GM18870 (cell line): ENCODE measurements around the gene MS4A2.
"Not testable (repeated sequence)": the region's sequence is repeated elsewhere in the genome, so short reads cannot be mapped to it uniquely, and the experiment has no call there.

Experiments used
- ATAC-seq: cut with Tn5 transposase; IDR thresholded peaks from one replicate; pipeline ENCODE4 v1.9.1; 2021; ENCODE audit warnings: moderate library complexity; ENCODE audit not compliant: unreplicated experiment

The MS4A2 gene

GRCh38 chr11:60100516-60100915 lies 12.1 kb downstream of the MS4A2 start:
- ATAC-seq: no peak

DNA sequence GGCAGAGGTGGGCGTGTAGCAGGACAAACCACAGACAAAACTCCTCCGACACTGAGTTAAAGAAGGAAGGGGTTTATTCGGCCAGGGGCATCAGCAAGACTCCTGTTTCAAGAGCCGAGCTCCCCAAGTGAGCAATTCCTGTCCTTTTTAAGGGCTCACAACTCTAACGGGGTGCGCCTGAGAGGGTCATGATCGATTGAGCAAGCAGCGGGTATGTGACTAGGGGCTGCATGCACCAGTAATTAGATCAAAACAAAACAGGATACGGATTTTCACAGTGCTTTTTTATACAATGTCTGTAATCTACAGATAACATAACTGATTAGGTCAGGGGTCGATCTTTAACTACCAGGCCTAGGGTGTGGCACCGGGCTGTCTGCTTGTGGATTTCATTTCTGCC lies 12.9 kb downstream of the MS4A2 start:
- ATAC-seq: not testable (repeated sequence)

DNA sequence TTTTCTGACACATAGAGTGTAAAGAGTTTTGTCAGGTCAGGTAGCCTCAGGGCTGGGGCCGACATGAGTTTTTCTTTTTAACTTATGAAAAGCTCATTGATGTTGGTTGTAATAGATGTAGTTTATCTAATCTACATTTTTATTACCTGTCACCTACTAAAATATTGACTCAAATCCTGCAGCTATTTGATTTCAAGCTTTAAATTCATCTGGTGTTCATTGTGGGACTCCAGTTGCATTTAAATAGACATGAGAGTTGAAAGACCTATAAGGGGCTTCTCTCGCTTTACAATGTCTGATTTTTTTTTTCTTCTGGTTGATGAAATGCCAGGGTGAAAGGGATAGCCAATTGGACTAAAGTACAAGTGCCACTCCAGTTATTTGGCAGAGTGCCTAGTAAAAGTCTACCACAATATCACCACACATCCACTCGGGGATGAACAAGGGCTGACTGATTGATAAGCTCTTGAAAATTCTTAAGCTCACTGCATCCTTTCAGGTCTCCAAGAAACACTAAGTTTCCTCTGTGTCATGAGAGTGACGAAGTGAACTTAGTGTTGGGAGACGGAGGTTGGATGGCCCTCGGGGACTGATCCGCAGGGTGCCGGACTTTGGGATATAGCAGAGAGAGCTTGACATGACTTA lies 16.1 kb downstream of the MS4A2 start:
- ATAC-seq: not testable (repeated sequence)

DNA sequence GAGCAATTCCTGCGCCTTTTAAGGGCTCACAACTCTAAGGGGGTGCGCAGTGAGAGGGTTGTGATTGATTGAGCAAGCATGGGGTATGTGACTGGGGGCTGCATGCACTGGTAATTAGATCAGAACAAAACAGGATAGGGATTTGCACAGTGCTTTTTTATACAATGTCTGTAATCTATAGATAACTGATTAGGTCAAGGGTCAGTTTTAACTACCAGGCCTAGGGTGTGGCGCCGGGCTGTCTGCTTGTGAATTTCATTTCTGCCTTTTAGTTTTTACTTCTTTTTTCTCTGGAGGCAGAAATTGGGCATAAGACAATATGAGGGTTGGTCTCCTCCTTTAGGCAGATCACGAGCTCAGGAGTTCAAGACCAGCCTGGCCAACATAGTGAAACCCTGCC lies 20.2 kb downstream of the MS4A2 start:
- ATAC-seq: not testable (repeated sequence)

DNA sequence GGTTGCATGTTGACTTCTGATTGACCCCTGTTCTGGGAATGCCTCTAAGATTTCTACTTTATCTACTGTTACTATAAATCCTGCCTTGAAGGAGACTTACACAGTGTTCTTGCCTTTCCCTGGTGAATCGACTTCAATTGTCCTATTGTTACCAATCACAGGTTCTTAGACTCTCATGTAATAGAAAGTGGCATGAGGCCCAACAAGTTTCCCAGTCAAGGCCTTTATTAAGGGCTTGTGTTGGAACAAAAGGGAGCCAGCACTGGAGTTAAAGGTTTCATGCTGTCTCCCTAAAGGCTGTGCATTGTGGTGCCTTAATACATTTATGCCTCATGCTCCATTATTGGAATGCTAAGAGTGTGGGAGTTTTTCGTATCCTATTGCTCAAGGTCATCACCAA lies 23.3 kb downstream of the MS4A2 start:
- ATAC-seq: no peak

GRCh38 chr11:60116996-60117790 lies 28.7 kb downstream of the MS4A2 start:
- ATAC-seq: no peak

DNA sequence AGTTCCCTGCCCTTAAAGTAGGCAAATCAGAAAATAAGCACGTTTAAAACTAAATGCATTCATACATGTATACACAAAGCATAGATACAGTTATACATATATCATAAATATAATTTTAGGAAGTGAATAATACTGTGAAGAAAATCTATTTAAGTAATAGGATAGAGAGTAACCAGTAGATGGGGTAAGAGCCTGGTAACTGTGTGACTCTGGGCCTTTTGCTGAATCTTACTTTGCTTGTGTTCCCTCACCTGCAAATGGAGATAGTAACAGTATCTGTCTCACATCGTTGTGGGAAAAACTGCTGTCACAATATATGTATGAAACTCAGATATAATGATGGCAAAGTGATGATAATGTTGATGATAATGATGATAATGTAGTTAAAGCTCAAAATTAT lies 29.9 kb downstream of the MS4A2 start:
- ATAC-seq: no peak

DNA sequence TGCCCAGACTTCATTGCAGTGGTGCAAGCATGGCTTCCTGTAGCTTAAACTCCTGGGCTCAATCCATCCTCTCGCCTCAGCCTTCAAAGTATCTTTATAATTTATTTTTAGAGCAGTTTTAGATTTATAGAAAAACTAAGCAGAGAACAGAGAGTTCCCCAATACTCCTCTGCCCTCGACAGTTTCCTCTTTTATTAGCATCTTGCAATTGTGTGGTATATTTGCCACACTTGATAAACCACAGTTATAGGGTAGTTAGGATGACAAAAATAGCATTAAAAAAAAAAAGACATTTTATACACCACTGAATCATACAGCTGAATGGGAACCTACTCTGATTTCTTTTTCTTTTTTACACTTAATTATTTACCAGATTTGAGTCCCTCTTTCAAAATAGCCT lies 31.2 kb downstream of the MS4A2 start:
- no peak for ATAC-seq

DNA sequence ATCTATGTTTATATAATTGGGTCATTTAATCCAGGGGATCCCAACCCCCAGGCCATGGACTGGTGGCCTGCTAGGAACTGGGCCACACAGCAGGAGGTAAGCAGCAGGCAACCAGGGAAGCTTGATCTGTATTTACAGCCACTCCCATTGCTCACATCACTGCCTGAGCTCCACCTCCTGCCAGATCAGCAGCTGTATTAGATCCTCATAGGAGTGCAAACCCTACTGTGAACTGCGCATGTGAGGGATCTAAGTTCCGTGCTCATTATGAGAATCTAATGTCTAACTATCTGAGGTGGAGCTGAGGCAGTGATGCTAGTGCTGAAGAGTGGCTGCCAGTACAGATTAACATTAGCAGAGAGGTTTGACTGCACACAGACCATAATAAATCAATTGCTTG lies 32.8 kb downstream of the MS4A2 start:
- ATAC-seq: no peak

DNA sequence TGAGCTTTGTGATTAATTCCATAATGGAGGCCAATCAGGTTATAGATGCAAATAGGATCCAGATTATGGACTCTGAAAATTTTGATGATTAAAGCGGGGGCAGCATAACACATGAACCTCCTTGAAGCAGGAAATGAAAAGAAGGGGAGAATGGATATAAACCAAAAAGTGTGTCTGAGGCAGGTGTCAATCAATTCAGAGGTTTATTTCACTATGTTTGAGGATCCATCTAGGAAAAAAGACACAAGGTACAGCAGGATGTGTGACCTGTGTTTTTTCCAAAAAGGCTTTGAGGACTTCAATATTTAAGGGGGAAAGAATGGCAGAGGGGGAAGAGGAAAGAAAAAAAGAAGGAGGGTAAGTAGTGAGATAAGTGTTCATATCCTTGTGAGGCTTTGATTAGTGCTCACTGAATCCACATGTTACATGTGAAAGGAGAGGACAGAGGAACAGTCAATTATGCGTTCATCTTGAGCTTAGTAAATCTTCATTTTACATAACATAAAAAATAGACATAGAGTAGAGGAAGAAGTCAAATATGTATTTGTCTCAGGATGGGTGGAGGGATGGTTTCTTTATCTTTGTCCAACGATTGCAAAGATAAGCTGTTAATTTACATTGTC lies 34.1 kb downstream of the MS4A2 start:
- no peak for ATAC-seq

- ATAC-seq: no peak
Measured at GRCh38 chr11:60124802-60125432, 36.5 kb downstream of the MS4A2 start.

GRCh38 chr11:60125956-60126585 lies 37.6 kb downstream of the MS4A2 start:
- no peak for ATAC-seq

- ATAC-seq: no peak
Measured at GRCh38 chr11:60127311-60127811, 38.9 kb downstream of the MS4A2 start.

GRCh38 chr11:60128376-60128775 lies 39.9 kb downstream of the MS4A2 start:
- ATAC-seq: no peak

DNA sequence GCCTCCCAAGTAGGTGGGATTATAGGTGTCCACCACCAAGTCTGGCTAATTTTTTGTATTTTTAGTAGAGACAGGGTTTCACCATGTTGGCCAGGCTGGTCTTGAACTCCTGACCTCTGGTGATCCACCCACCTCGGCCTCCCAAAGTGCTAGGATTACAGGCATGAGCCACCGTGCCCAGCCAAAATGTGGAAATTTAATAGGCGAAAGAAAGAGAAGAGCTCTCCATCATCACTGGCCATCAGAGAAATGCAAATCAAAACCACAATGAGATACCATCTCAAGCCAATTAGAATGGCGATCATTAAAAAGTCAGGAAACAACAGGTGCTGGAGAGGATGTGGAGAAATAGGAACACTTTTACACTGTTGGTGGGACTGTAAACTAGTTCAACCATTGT lies 40.4 kb downstream of the MS4A2 start:
- ATAC-seq: not testable (repeated sequence)

- ATAC-seq: no peak
Measured at GRCh38 chr11:60129853-60130252, 41.4 kb downstream of the MS4A2 start.

DNA sequence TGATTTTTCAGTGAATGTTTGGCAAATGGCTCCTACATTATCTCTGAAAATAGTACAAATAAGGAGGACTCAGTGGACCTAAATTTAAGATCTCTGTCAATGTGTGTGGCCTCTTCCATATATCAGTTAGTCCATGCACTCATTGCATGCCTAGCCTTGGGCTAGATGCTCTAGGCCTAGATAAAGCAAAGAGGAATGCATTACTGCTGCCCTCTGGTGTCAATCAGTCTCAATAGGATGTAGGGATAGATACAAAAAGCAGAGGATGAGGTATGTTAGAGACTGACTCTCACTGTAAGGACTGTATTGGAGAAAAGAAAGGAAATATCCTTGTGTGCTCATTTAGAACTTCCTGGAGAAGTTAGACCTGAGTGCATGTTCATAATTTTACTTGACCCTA lies 42.0 kb downstream of the MS4A2 start:
- ATAC-seq: no peak

DNA sequence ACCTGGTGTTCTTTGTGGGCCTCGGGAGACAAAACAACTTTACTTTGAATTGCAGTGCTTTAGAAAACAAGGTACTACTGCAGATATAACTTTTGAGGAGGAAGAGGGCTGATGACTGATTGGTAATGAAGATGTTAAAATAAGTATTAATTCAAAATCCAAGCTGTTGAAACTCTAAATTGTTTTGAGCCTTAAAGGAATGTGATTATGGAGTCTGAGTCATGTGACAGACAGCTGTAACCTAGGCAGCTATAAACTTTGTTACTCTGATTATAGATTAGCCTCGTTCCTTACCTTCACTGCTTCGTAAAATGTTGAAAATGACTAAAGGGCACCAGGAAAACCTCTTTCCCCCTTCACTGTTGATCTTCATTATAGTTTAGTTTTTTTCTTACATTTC lies 43.4 kb downstream of the MS4A2 start:
- no peak for ATAC-seq

DNA sequence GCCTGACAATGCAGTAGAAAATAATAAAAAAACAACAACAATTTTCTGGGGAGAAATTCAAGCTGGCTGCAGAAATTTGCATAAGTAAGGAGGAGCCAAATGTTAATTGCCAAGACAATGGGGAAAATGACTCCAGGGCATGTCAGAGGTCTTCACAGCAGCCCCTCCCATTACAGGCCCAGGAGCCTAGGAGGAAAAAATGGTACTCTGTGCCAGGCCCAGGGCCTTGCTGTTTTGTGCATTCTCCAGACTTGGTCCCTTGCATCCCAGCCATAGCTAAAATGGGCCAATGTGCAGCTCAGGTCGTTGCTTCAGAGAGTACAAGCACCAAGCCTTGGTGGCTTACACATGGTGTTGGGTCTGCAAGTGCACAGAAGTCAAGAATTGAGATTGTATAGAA lies 45.5 kb downstream of the MS4A2 start:
- no peak for ATAC-seq

- ATAC-seq: no peak
Measured at GRCh38 chr11:60143768-60144167, 55.3 kb downstream of the MS4A2 start.

DNA sequence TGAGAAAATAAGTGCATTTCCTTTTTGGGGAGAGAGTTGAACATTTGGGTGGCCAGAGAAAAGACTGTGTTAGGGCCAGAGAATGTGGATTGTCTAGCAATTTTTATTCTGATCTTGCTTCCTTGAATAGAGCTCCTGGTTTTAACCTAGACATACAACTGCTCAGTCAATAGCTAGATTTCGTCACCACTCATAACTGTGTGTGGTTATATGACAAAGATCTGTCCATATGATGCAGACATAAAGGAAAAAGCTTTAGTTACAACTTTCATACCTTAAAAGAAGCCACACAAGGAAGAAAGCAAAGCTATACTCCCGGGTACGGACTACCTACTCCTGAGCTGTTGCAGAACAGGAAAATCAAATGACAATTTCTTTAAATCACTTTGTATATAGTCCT lies 57.2 kb downstream of the MS4A2 start:
- ATAC-seq: no peak
